OCI-LY1 (cell line): ENCODE data around the gene VCPKMT.
A peak's percentile ranks its signal among the peaks of the same experiment; 100 is the strongest.

Source experiments
- H2AFZ ChIP-seq: fragments of 200-600 bp; sonication (generic), shearing (Covaris generic); 2 replicates; pipeline ENCODE4 v1.6.0; 2014; ENCODE audit warnings: antibody characterized with exemption, mild to moderate bottlenecking, low read length
- H3F3A ChIP-seq: fragments of 200-600 bp; sonication (generic), shearing (Covaris generic); 2 replicates; pipeline ENCODE4 v1.6.0; 2014; ENCODE audit warnings: mild to moderate bottlenecking, antibody characterized with exemption, low read length, moderate library complexity; ENCODE audit not compliant: insufficient read depth
- H3K27ac ChIP-seq: fragments of 200-600 bp; sonication (generic); 2 replicates; pipeline ENCODE4 v1.5.1; 2014; ENCODE audit warnings: low read length, mixed run types, mild to moderate bottlenecking, low read depth; ENCODE audit not compliant: poor library complexity, severe bottlenecking
- H3K27me3 ChIP-seq: fragments of 200-600 bp; sonication (generic); 2 replicates; pipeline ENCODE4 v1.6.0; 2014; ENCODE audit warnings: antibody characterized with exemption, mild to moderate bottlenecking, low read length, moderate library complexity; ENCODE audit not compliant: insufficient read depth
- H3K36me3 ChIP-seq: fragments of 200-600 bp; sonication (generic); 2 replicates; pipeline ENCODE4 v1.6.1; 2014; ENCODE audit warnings: mild to moderate bottlenecking, antibody characterized with exemption, low read length, moderate library complexity, mixed read lengths; ENCODE audit not compliant: insufficient read depth
- H3K4me1 ChIP-seq: fragments of 200-600 bp; sonication (generic); 2 replicates; pipeline ENCODE4 v1.5.1; 2014; ENCODE audit warnings: mild to moderate bottlenecking, low read length, moderate library complexity; ENCODE audit not compliant: insufficient read depth, severe bottlenecking
- H3K4me2 ChIP-seq: fragments of 200-600 bp; sonication (generic), shearing (Covaris generic); 2 replicates; pipeline ENCODE4 v1.6.1; 2014; ENCODE audit warnings: low read length
- H3K4me3 ChIP-seq: fragments of 200-600 bp; sonication (generic); 2 replicates; pipeline ENCODE4 v1.5.1; 2014; ENCODE audit warnings: low read length, low read depth, mild to moderate bottlenecking, mixed read lengths; ENCODE audit not compliant: poor library complexity, severe bottlenecking
- H3K79me2 ChIP-seq: fragments of 200-600 bp; shearing (Covaris generic); 2 replicates; pipeline ENCODE4 v1.6.1; 2016; ENCODE audit warnings: mixed run types, low read length, mixed read lengths; ENCODE audit not compliant: insufficient read depth
- H3K9ac ChIP-seq: fragments of 200-600 bp; sonication (generic), shearing (Covaris generic); 2 replicates; pipeline ENCODE4 v1.6.1; 2014; ENCODE audit warnings: mild to moderate bottlenecking, low read length, mixed read lengths
- H3K9me2 ChIP-seq: fragments of 200-600 bp; sonication (generic), shearing (Covaris generic); 2 replicates; pipeline ENCODE4 v1.6.1; 2014; ENCODE audit warnings: low read depth, mild to moderate bottlenecking, low read length, mixed read lengths
- H3K9me3 ChIP-seq: fragments of 200-600 bp; shearing (Covaris generic); 2 replicates; pipeline ENCODE4 v1.6.1; 2014; ENCODE audit warnings: low read length, mixed read lengths
- H4K20me1 ChIP-seq: fragments of 200-600 bp; sonication (generic), shearing (Covaris generic); 2 replicates; pipeline ENCODE4 v1.6.0; 2016; ENCODE audit warnings: mild to moderate bottlenecking, low read length; ENCODE audit not compliant: insufficient read depth
- CTCF ChIP-seq: fragments of 200-600 bp; sonication (generic), shearing (Covaris generic); IDR thresholded peaks from 2 replicates; pipeline ENCODE4 v1.5.1; 2017; ENCODE audit warnings: mild to moderate bottlenecking, antibody characterized with exemption, low read length, moderate library complexity, mixed read lengths
- EZH2 ChIP-seq: fragments of 200-600 bp; sonication (generic), shearing (Covaris generic); IDR thresholded peaks from 2 replicates; pipeline ENCODE4 v1.8.0; 2017; ENCODE audit warnings: borderline replicate concordance, mixed run types, mild to moderate bottlenecking, antibody characterized with exemption, low read length, moderate library complexity, mixed read lengths

Gene VCPKMT

GRCh38 chr14:50116966-50117365 lies 594 bp upstream of the VCPKMT start:
- peak overlapping the region; percentile 81 for H3K27ac ChIP-seq
- TF ChIP-seq EZH2 = no peak
- no peak for TF ChIP-seq CTCF
- peaks cover 27% of the 10 kb centered on the region for H3K4me1 ChIP-seq
- H3K9me2 ChIP-seq = no peaks in the 10 kb centered on the region
- H3K4me2 ChIP-seq = peak overlapping the region; percentile 100
- peak overlapping the region; percentile 81 for H3K9ac ChIP-seq
- H3K4me3 ChIP-seq = peak overlapping the region; percentile 85
- no peaks in the 10 kb centered on the region for H3K27me3 ChIP-seq
- no peaks in the 10 kb centered on the region for H3K9me3 ChIP-seq
- H3F3A ChIP-seq = no peaks in the 10 kb centered on the region
- peaks cover 23% of the 10 kb centered on the region for H3K79me2 ChIP-seq
- peaks cover 41% of the 10 kb centered on the region for H3K36me3 ChIP-seq
- no peaks in the 10 kb centered on the region for H4K20me1 ChIP-seq
- H2AFZ ChIP-seq = peak overlapping the region; percentile 84

GRCh38 chr14:50113381-50114035 lies 2.9 kb downstream of the VCPKMT start:
- Histone ChIP-seq H3F3A (no peaks in the 10 kb centered on the region), H3K4me1 (peaks cover 27% of the 10 kb centered on the region), H3K4me3 (peak overlapping the region; percentile 85), H3K9me3 (no peaks in the 10 kb centered on the region), H3K4me2 (peak overlapping the region; percentile 24; the same call in 1 of the 2 replicates), H4K20me1 (no peaks in the 10 kb centered on the region), H3K36me3 (peaks cover 72% of the 10 kb centered on the region), H3K79me2 (peaks cover 23% of the 10 kb centered on the region), H3K27ac (no peak overlapping the region), H2AFZ (no peak overlapping the region), H3K27me3 (no peaks in the 10 kb centered on the region), H3K9ac (no peak overlapping the region), H3K9me2 (no peaks in the 10 kb centered on the region)
- TF ChIP-seq EZH2 (no peak), CTCF (no peak)

- H3F3A ChIP-seq = no peaks in the 10 kb centered on the region
- H2AFZ ChIP-seq = no peak overlapping the region
- no peak overlapping the region for H3K9ac ChIP-seq
- no peak overlapping the region for H3K27ac ChIP-seq
- H3K9me2 ChIP-seq = no peaks in the 10 kb centered on the region
- H3K4me1 ChIP-seq = peaks cover 18% of the 10 kb centered on the region
- H3K4me2 ChIP-seq = no peak overlapping the region
- no peak for TF ChIP-seq CTCF
- no peaks in the 10 kb centered on the region for H4K20me1 ChIP-seq
- H3K79me2 ChIP-seq = peaks cover 17% of the 10 kb centered on the region
- H3K36me3 ChIP-seq = peaks cover 78% of the 10 kb centered on the region
- H3K27me3 ChIP-seq = no peaks in the 10 kb centered on the region
- H3K4me3 ChIP-seq = no peak overlapping the region
- no peaks in the 10 kb centered on the region for H3K9me3 ChIP-seq
Observed at GRCh38 chr14:50110323-50111037, 5.9 kb downstream of the VCPKMT start.
